K562 (cell line): ENCODE measurements around the gene SLAMF7. TPM values are rescaled to one million over a fixed set of nuclear protein-coding genes. Genes with fewer than 3 reads are reported as not detected.

Experiments used
- ATAC-seq: fragments of 200-7000 bp; cut with Tn5 transposase; 3 replicates; pipeline ENCODE4 v1.9.1; 2020; ENCODE audit warnings: moderate library complexity
- BruUV-seq: library from RNA; stranded (reverse); fragments of 400-500 nt; replicated peaks from 2 replicates; lab custom pipeline; 2021; lab: Mats Ljungman, UMichigan
- CTCF ChIA-PET: fragments of 300-600 bp; formaldehyde crosslinking; extraction: SDS; loops from one replicate; lab custom pipeline; 2021; ENCODE audit warnings: low intra/inter-chr PET ratio; lab: Yijun Ruan, JAX
- POLR2A ChIA-PET: fragments of 300-600, 350-650 bp; sonication (Branson Sonifier 250); formaldehyde crosslinking; extraction: SDS; loops from one replicate; lab custom pipeline; 2021; ENCODE audit warnings: antibody characterized with exemption, inconsistent platforms; lab: Yijun Ruan, JAX
- DNase-seq, 4 experiments: peaks; one replicate each; pipeline versions ENCODE4 v3.0.0 to v3.0.0-alpha.2; 2011 to 2018; ENCODE audit warnings: low spot score in 3 of 4, mixed read lengths in 3 of 4; ENCODE audit errors: extremely low read depth in 1 of 4
- FAIRE-seq: peaks from 2 replicates; lab custom pipeline; 2011; peaks lifted over from hg19 to GRCh38; lab: Jason Lieb, UNC
- H2AFZ ChIP-seq: 2 replicates; pipeline ENCODE4 v1.6.0; 2011; ENCODE audit warnings: low read depth, low read length, control low read depth, inconsistent platforms
- H3K27ac ChIP-seq: fragments of 200-600 bp; 3 replicates; pipeline ENCODE4 v1.8.0; 2011; ENCODE audit warnings: low read depth, mild to moderate bottlenecking, control low read depth, inconsistent platforms, low read length, moderate library complexity, mixed read lengths; ENCODE audit errors: extremely low read depth
- H3K27me3 ChIP-seq, 2 experiments: fragments of 300-600 bp in 1 of 2; 2 replicates in 1 of 2; 3 replicates in 1 of 2; pipeline versions ENCODE4 v1.6.0 to v1.8.0; 2011; ENCODE audit warnings: inconsistent platforms in 2 of 2, low read length in 2 of 2, mild to moderate bottlenecking in 1 of 2, mixed read lengths in 1 of 2, moderate library complexity in 1 of 2; ENCODE audit not compliant: control insufficient read depth in 2 of 2, insufficient read depth in 2 of 2
- H3K36me3 ChIP-seq: fragments of 300-600 bp; 3 replicates; pipeline ENCODE4 v1.8.0; 2011; ENCODE audit warnings: mild to moderate bottlenecking, low read length, inconsistent platforms; ENCODE audit not compliant: control insufficient read depth, insufficient read depth
- H3K4me1 ChIP-seq, 2 experiments: fragments of 200-600 bp in 1 of 2; replicated peaks in 1 of 2; 2 replicates in 1 of 2; 3 replicates in 1 of 2; pipeline versions ENCODE4 v1.5.1 to v1.8.0; 2011; ENCODE audit warnings: inconsistent platforms in 2 of 2, low read length in 2 of 2, mild to moderate bottlenecking in 1 of 2, mixed read lengths in 1 of 2, moderate library complexity in 1 of 2; ENCODE audit not compliant: control insufficient read depth in 2 of 2, insufficient read depth in 2 of 2
- H3K4me2 ChIP-seq: 2 replicates; pipeline ENCODE4 v1.6.1; 2011; ENCODE audit warnings: low read length, control low read depth, inconsistent platforms, mixed read lengths; ENCODE audit not compliant: insufficient read depth
- H3K4me3 ChIP-seq: fragments of 200-600 bp; sonication (generic), shearing (Covaris generic); 2 replicates; pipeline ENCODE4 v1.5.1; 2016; ENCODE audit warnings: control low read depth, inconsistent platforms
- H3K79me2 ChIP-seq: fragments of 200-600 bp; 3 replicates; pipeline ENCODE4 v1.8.0; 2011; ENCODE audit warnings: low read length, inconsistent platforms; ENCODE audit not compliant: control insufficient read depth, insufficient read depth
- H3K9ac ChIP-seq, 2 experiments: 2 replicates each; pipeline versions ENCODE4 v1.6.0 to v1.6.1; 2011; ENCODE audit warnings: low read depth in 2 of 2, low read length in 2 of 2, control low read depth in 1 of 2, inconsistent platforms in 1 of 2, mild to moderate bottlenecking in 1 of 2, mixed read lengths in 1 of 2; ENCODE audit not compliant: insufficient read depth in 1 of 2
- H3K9me1 ChIP-seq: one replicate; pipeline ENCODE4 v1.6.0; 2011; ENCODE audit warnings: inconsistent platforms, mild to moderate bottlenecking, low read length, moderate library complexity; ENCODE audit not compliant: control insufficient read depth, insufficient read depth
- H3K9me3 ChIP-seq: replicated peaks from 2 replicates; pipeline ENCODE4 v1.5.1; 2011; ENCODE audit warnings: low read depth, low read length, inconsistent platforms; ENCODE audit not compliant: control insufficient read depth, insufficient read depth
- H4K20me1 ChIP-seq: replicated peaks from 2 replicates; pipeline ENCODE4 v1.6.1; 2011; ENCODE audit warnings: low read length, inconsistent platforms, mixed read lengths; ENCODE audit not compliant: control insufficient read depth, insufficient read depth
- DLX4 ChIP-seq: fragments of 250-450 bp; sonication (Bioruptor Pico); IDR thresholded peaks from 2 replicates; pipeline ENCODE4 v1.6.1; 2021; ENCODE audit warnings: mild to moderate bottlenecking
- NCOR1 ChIP-seq: fragments of 450-650 bp; IDR thresholded peaks from 2 replicates; pipeline ENCODE4 v1.6.1; 2016; ENCODE audit warnings: mild to moderate bottlenecking, moderate library complexity
- NR2C1 ChIP-seq, 2 experiments: fragments of 450-650 bp; IDR thresholded peaks; 2 replicates each; pipeline ENCODE4 v1.6.1; 2017; ENCODE audit warnings: mild to moderate bottlenecking in 2 of 2, antibody characterized with exemption in 1 of 2, inconsistent platforms in 1 of 2, missing compliant biosample characterization in 1 of 2, missing genetic modification characterization in 1 of 2
- TCF7 ChIP-seq: sonication (generic); IDR thresholded peaks from 2 replicates; pipeline ENCODE4 v1.6.1; 2016; ENCODE audit warnings: antibody characterized with exemption, borderline replicate concordance
- ZBTB1 ChIP-seq: sonication (generic); formaldehyde crosslinking; IDR thresholded peaks from 2 replicates; pipeline ENCODE4 v1.8.1; 2023; ENCODE audit warnings: missing genetic modification reagents, low read depth, mild to moderate bottlenecking, borderline replicate concordance
- ZNF431 ChIP-seq: sonication (generic); formaldehyde crosslinking; IDR thresholded peaks from 2 replicates; pipeline ENCODE4 v1.8.0; 2022; ENCODE audit warnings: mild to moderate bottlenecking, missing genetic modification reagents
- WGBS: fragments of 100-300 bp; shearing (Covaris generic); methylation state at CpG from one replicate; pipeline ENCODE4 v1.1.6; 2016; ENCODE audit warnings: low coverage, mixed read lengths; ENCODE audit not compliant: insufficient coverage; ENCODE audit errors: missing lambda C conversion rate; 5-methylcytosine and 5-hydroxymethylcytosine counted together
- in situ Hi-C: fragments of 300-500 bp; cut with MboI; formaldehyde crosslinking; loops from 4 replicates; pipeline ENCODE4 v1.15.0; 2018; ENCODE audit warnings: inconsistent platforms, mixed read lengths
- intact Hi-C: fragments of 100-400 bp; cut with micrococcal nuclease; formaldehyde crosslinking; loops from 2 replicates; pipeline ENCODE4 v1.14.2; 2022
- polyA plus RNA-seq, 8 experiments: library from polyadenylated mRNA; depleted of rRNA in 4 of 8; stranded (reverse) in 5 of 8; unstranded in 3 of 8; fragments of >200 nt; fragmentation: Nextera tagmentation in 2 of 8; fragmentation: Illumina TruSeq in 1 of 8; extraction: Ambion mirVana in 2 of 8; extraction: Trizol in 1 of 8; gene quantifications; 2 replicates each; pipeline versions ENCODE4 v1.2.1 to v1.2.3, GENCODE V29; 2011 to 2014; ENCODE audit warnings: inconsistent platforms in 1 of 8, missing spikeins in 1 of 8
- total RNA-seq, 7 experiments: library from RNA; depleted of rRNA in 6 of 7; stranded (reverse); fragments of >200 nt in 6 of 7; fragmentation: Illumina TruSeq in 2 of 7; extraction: Trizol in 2 of 7; gene quantifications; 2 replicates each; pipeline versions ENCODE4 v1.2.1 to v1.2.3, GENCODE V29; 2011 to 2021; ENCODE audit warnings: low replicate concordance in 1 of 7

SLAMF7 gene
- total and polyA plus RNA-seq, 9 of the 15 experiments (the other 6 are each of a cell fraction or from before 2014, with no cell fraction given) = 0.11 to 1.2 (median 0.22) TPM; not detected in 2

- TF ChIP-seq DLX4 = no peak
- TF ChIP-seq NR2C1 (IDR thresholded peaks at IDR 0.05) = no peak
- no peak for TF ChIP-seq NR2C1 (tag; IDR thresholded peaks at IDR 0.05)
- TF ChIP-seq TCF7 = no peak
- no peak for TF ChIP-seq NCOR1
These were observed 21.7 kb upstream of the SLAMF7 start (continued) for GRCh38 chr1:160717306-160717705.

GRCh38 chr1:160718210-160718609, 20.8 kb upstream of the SLAMF7 start:
- Histone ChIP-seq H3K9me1 (no peaks in the 10 kb centered on the region), H3K36me3 (no peaks in the 10 kb centered on the region), H3K4me3 (no peak overlapping the region), H3K27me3 (peaks cover 14 to 17% of the 10 kb centered on the region in 2 experiments; a peak in 4 of 5 replicates), H3K4me1 (no peaks in the 10 kb centered on the region), H4K20me1 (no peaks in the 10 kb centered on the region), H2AFZ (no peak overlapping the region), H3K9me3 (no peaks in the 10 kb centered on the region), H3K4me2 (no peak overlapping the region), H3K79me2 (no peaks in the 10 kb centered on the region), H3K27ac (no peak overlapping the region), H3K9ac (no peak overlapping the region)
- no peak for FAIRE-seq
- ATAC-seq = no peak
- CTCF ChIA-PET = no interaction called here
- POLR2A ChIA-PET = no interaction called here
- in situ Hi-C loops (no loop called here), intact Hi-C loops (no loop called here)
- BruUV-seq = no TSS peak
- 8% methylated on average over 4 of the region's 4 CpGs for WGBS
- DNase-seq = no peak
- no peak for TF ChIP-seq ZNF431 (CRISPR knock-in tag)
- TF ChIP-seq ZBTB1 (CRISPR knock-in tag) = no peak
